ENCODE results near the gene ATXN1.

Gene ATXN1

DNA sequence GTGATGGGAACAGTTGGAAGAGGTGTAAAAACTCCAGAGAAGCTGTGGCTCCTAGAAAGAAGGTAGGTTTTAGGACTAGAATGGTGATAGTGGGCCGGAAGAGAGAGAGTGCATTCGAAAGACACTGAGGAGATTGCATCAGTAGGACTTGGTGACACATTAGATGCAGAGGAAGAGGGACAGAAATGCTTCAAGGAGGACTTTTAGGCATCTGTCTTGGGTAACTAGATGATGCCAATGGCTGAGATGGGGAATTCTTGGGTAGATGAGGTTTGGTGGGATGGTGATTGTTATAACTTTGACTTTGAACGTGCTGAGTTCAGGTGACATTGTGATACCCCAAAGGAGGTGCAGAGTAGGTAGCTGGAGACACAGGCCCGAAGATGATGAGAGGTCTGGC lies 326.4 kb downstream of the ATXN1 start:
- in situ Hi-C loops (cut with MboI; ENCODE audit: low sequenced_read_pairs), result no loop called here

DNA sequence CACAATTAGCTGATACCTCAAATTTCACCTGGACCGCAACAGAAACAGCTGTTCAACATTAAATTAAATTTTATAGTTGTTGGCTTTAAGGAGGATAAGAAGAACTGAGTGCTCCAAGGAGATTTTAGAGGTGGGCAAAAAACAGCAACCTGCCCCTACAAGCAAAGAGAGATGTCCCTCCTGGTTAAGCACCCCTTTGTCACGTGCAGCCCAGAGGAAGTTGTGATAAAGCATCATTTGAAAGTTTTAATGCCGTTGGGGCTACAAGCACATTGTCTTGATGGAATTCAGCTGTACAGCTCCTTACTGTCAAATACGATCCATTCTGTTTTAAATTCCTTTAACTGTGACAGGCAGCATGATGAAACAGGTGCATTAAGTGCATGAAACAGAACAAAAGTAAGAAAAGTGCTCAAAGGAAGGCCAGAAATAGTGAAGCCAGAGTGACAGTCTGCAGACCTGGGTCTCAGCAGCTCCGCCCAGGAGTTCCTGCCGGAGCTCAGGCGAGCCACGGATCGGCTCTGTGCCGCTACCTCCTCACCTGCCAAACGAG lies 327.8 kb downstream of the ATXN1 start:
- in situ Hi-C loops (cut with MboI; ENCODE audit: low sequenced_read_pairs), result no loop called here

DNA sequence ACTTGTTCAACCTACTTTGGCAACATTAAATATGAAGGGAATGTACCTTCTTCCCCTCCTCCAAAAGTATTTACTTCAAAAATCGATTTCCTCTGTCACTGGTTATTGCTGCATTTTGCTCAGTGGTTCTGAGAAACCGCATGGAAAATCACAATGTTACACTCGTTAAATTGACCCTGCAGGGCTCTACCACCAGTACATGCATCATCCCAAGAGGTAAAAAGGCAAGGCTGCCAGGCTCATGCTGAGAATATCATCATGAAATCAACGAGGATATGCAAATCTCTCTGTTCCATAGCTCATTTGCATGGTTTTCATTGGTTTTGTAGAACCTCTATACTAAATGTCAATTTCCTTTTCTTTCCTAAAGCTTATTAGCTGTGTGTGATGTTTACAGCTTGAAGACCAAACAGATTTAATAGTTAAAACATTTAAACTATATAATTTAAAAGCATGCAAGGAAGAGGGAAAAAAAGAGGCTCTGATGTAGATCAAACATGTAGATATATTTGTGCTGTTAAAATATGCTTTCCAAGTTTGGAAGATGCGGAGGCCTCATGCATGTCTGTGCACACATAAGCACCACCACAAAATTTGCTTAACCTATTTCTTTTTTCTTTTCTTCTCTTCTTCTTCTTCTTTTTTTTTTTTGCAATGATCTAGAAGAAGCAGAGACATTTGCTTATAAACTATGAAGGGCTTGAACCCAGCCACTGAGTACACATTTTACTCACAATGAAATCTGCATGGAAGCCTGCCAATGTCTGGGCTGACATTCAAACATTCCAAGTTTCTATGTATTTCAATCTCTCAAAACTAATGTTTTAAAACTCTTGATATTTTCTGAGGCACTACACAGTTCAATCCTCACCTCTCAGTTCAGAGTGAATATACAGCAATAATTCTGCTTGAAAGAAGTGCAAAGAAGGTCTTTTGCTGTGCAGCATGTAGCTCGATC lies 328.9 kb downstream of the ATXN1 start:
- in situ Hi-C loops (cut with MboI; ENCODE audit: low sequenced_read_pairs), result no loop called here

DNA sequence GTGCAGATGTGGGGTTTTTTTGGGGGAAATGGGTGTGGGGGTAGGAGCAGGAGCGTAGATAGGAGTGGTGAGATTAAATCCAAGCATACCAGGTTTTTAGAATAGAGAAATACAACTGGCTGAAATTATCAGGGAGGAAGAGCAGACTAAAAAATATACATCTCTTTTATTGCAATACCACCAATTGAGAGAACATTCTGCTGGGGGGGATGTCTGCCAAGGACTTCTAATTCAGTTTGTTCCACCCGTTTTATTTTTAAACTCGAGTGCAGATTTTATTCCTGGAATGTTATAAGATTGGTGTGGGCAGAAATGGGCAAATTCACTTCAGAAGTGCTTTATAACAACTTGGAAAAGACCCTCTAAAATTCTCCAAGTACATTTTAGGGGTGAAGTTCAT lies 330.2 kb downstream of the ATXN1 start:
- in situ Hi-C loops (cut with MboI; ENCODE audit: low sequenced_read_pairs), result no loop called here

DNA sequence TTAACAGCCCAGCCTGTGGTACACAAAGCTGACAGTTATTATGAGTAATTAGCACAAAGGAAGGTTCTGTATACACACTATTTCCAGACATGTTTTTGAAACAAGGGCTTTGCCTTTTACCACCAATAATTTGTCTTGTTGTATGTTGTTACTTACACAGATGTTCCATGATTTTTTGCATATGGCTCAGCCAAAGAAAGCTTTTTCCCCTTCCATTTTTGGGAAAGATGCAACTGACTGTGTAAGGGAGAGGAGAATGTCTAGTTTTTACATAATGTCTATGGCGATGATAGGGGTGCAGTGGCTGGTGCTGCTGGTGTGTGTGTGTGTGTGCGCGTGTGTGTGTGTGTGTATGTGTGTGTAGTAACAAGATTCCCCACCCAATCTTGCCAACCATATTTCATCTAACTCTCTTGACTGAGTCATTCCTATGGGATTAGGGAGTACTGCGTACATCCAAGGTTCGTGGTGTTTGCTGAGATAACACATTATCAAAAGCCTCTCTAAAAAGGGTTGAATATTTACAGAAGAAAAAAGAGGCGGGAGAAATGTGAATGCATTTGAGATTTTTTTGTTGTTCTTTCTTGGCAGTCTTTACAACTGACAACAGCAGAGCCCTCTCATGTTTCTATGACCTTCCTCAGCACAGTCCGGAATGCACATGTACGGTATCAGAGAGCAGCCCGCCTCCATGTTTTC lies 330.7 kb downstream of the ATXN1 start:
- in situ Hi-C loops (cut with MboI; ENCODE audit: low sequenced_read_pairs), result no loop called here

DNA sequence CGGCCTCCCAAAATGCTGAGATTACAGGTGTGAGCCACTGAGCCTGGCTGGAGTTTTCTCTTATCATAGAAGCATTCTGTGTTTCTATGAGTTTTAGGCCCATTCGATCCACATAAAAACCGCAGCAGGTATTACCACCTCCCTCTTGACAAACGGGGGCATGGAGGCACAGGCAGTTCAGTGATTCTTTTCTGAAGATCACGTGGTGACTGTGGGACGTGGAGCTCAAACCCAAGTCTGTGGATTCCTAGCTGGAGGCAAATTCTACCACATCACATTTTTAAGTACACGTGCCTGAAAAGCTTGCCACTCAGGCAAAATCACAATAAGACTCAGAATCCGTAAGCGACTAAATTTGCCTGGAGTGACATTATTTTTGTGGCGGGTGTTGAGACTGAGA lies 331.6 kb downstream of the ATXN1 start:
- in situ Hi-C loops (cut with MboI; ENCODE audit: low sequenced_read_pairs), result no loop called here

DNA sequence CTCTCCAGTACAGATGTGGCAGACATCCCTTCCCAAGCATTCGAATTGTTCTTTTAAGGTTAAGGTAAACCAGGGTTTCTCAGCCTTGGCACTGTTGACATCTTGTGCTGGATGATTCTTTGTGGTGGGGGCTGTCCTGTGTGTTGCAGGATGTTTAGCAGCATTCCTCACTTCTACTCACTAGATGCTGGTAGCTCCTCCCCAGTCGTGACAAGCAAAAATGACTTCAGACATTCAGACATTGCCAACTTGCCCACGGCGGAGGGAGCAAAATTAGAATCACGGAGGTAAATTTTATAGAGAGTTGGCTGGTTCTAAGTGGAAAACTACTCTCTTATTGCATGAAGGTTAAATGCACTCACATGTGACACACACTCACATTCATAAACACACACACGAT lies 334.1 kb downstream of the ATXN1 start:
- in situ Hi-C loops (cut with MboI; ENCODE audit: low sequenced_read_pairs), result no loop called here

DNA sequence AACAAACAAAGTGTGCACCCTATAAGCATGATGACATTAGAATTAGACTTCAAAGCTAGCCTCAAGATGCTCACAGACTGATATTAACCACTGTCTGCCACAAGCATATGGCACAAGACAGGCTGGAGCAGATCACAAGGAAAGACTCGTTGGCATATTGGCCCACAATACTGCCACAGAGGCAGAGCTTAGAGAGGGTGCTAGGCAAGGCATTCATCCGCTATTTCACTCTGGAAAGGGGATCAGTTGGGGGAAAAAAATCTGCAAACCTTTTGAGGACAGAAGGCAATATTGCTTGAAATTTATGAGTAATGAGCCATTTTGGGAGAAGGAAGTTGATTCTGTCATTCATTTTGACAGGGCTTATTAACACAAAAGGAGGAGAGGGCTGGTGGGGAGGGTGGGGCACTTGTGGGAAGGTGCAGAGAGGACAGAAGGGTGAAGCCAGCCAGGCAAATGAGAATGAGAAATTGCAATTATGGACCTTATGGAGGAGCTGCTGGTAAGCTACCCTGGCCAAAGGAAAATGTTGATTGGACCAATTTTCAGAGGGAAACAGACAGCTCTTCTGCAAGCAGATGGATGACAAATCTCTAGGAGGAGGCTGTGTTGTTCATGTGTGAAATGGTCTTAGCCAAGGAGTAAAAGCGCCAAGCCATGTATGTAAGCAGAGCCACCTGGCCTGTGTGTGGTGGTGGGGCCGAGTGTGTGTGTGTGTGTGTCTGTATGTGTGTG lies 335.2 kb downstream of the ATXN1 start:
- in situ Hi-C loops (cut with MboI; ENCODE audit: low sequenced_read_pairs), result no loop called here

DNA sequence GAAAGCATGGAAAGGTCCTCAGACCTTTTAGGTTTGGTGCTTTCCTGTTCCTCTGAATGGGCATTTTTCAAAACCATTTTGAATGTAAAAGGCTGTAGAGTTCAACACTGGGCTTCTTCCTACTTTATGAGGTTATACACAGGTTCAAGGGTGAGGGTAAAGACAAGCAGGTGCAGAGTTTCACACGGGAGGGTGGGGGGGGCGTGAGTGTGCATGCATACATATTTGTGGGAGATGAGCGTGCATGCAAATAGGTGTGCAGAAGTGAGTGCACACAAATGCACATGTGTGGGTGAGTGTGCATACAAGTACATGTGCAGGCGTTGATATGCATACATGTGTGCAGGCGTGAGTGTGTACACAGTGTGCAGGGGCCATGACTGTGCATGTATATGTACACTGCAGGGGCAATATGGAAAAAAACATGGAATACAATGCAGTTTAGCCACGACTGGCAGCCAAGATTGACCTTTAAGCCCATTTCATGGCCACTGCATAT lies 339.7 kb downstream of the ATXN1 start:
- in situ Hi-C loops (cut with MboI; ENCODE audit: low sequenced_read_pairs), result no loop called here

DNA sequence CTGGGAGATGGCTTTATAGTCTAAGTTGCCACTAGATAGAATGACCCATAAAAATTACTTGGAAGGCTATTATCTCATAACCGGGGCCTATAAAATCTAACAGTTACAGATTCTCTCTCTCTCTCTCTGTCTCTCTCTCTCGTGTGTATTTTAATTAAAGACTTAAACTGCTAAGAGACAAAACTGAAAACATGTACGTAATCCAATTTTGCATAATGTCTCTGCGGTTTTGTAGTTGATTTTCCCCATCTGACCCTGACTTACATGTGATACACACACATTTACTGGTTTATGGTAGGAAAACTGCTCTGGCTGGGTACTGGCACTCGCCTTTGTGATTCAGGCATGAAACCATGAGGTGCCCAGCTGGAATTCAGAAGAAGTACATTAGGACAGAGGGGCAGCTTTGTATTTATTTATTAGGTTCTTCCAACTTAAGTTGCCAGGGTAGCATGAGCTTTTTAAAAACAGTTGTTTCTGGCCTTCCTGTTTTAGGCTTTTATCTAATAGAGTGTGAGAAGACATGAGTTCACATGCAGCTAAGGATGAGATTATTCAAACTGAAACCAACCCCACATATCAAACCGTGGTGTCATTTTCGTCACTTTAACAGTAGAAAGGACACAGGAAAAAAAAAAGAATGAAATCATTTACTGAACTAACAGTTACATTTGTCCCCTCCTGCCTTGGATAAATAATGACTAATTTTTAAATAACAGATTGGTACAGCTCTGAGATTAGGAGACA lies 340.4 kb downstream of the ATXN1 start:
- in situ Hi-C loops (cut with MboI; ENCODE audit: low sequenced_read_pairs), result no loop called here

DNA sequence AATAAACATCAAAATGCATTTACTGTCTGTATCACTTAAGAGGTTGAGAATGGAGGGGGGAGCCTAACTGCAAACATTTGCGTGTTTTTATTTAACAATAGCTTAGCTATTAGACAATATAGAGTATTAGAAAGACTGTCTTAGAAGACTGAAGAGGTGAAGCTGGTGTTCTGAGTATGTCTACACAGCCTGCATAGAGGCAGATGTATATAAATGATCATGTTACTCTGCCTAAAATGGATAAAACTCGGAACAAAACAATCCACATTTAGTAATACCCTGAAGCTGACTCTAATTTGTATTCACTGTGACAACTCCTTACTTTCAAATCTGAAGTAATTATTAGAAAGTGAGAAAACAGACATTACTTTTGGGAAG lies 340.9 kb downstream of the ATXN1 start:
- in situ Hi-C loops (cut with MboI; ENCODE audit: low sequenced_read_pairs), result no loop called here

DNA sequence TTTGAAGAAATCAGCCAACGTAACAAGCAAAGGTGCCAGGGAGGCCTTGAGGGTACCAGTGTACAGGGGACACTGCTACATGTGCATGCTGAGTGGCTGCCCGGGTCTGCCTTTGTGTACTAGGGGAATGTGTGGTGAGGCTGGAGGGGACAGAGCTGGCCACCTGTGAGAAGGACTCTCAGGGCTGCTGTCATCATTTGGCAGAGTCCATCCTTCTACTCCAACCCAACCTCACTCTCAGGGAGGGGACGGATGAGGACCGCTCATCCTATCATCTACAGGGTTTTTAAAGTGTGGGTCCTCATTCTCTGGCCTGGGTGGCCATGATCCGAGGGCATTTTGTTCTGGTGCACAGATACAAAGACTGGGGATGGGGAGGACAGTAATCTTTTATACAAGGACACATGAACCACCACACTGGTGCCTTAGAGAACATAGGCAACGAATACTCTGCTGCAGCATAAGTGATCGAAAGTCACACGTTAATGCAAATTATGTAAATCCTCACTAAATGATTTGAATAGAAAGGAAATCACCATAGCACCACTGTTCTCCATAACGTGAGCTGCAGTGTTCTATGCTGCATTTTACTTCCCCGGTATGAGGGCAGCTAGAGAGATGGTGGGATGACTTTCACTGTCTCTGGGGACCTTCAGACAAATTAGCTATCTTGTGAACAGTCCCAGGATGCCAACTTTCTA lies 341.5 kb downstream of the ATXN1 start:
- in situ Hi-C loops (cut with MboI; ENCODE audit: low sequenced_read_pairs), result no loop called here

DNA sequence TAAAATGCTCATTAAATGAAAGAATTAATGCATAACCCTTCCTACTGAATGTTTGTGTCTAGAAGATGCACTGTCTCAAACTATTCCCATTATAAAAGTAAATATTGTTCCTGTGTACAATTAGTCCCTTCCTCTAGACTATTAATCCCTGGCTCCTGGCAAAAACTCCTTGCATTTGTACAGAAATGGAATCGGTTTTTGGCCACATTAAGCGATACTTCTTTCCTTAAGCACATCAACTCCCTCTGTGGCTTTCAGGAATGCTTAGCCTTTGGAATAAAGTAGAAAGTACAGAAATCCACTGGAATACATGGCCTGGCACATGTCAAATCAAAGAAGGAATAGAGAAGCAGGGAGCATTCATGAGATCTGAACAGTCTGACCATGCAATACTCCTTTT lies 343.1 kb downstream of the ATXN1 start:
- in situ Hi-C loops (cut with MboI; ENCODE audit: low sequenced_read_pairs), result no loop called here

DNA sequence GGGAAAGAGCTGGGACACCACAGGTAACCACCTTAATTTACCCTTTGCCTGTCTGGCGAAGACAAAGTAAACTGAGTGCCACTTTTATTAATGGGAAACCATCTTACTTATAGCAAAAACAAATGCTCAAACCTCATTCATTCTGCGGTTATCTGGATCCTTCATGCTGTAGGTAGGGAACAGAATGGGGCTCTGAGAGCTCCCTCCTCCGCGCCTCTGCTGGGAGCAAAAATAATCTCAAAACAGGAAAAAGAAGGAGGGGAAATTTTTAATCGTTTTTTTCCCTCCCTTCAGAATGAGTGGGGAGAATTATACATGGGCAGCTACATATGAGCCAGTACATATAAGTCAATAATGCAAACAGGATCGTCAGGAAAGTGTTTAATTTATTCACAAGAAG lies 345.6 kb downstream of the ATXN1 start:
- in situ Hi-C loops (cut with MboI; ENCODE audit: low sequenced_read_pairs), result no loop called here

DNA sequence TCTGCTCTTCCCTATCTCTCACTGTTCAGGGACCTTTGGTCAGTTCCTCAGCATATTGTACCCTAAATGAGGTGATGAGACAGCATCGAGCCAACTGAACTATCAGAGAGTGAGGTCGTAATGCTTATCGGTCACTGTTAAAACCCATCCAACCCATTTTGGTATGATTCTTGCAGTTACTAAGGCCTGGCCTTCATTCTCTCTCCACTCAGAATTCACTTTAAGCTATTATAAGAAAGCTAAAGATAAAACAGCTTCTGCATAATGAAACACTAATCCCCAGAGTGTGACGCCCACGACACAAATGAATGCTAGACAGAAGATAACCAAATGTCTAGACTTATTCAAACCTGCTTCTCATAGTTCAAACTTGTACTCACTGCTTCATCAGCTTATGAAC lies 347.1 kb downstream of the ATXN1 start:
- in situ Hi-C loops (cut with MboI; ENCODE audit: low sequenced_read_pairs), result no loop called here

DNA sequence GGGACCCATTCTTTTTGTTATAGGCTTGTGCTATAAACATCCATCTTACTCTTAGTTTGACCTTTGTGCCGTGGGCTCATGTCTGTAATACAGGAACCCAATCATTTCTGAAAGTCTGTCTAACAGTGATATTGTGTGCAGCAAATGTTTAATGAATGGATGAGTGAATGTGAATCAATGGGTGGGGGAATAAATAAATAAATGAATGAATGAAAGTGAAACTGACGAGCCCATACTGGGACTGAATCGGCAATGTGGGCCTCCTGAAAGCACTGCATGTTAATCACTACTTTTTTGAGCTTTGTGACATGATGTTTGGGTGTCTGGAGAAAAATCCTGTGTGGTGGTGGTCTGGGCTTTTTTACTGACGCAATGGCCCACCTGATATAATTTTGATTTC lies 347.9 kb downstream of the ATXN1 start:
- in situ Hi-C loops (cut with MboI; ENCODE audit: low sequenced_read_pairs), result no loop called here

DNA sequence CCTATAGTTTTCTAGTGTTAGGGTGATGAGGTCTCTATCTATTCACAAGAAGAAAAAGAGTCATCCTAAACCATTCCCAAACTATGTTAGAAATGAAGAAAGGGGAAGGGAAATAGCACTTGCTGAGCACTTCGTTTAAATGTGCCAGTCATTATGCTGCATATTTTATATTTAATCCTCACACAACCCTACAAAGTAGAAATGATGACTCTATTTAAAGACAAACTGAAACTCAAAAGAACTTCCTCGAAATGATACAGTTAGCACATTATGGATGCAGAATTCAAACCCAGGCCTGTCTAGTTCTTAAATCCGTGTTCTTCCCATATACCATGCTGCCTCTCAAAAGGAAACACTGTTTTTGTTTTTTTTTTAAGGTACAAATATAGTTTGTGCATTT lies 348.3 kb downstream of the ATXN1 start:
- in situ Hi-C loops (cut with MboI; ENCODE audit: low sequenced_read_pairs), result no loop called here

DNA sequence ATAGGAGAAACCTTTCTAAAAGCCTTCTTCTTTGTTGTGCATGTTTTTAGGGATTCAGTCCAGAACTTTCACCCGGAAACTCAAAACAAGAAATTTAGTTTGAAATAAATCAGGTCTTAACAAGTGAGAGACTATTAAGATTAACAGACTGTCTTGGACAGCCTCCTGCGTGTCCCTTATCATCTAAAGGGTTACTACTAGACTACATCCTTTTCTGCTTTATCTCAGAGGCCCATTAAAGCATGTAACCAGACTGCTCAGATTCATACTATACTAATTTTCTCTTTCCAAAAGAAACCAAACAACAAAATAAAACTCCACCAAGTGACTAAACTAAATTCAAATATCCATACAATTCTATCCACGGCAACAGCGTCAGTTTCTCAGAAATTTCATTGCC lies 349.1 kb downstream of the ATXN1 start:
- in situ Hi-C loops (cut with MboI; ENCODE audit: low sequenced_read_pairs), result no loop called here

DNA sequence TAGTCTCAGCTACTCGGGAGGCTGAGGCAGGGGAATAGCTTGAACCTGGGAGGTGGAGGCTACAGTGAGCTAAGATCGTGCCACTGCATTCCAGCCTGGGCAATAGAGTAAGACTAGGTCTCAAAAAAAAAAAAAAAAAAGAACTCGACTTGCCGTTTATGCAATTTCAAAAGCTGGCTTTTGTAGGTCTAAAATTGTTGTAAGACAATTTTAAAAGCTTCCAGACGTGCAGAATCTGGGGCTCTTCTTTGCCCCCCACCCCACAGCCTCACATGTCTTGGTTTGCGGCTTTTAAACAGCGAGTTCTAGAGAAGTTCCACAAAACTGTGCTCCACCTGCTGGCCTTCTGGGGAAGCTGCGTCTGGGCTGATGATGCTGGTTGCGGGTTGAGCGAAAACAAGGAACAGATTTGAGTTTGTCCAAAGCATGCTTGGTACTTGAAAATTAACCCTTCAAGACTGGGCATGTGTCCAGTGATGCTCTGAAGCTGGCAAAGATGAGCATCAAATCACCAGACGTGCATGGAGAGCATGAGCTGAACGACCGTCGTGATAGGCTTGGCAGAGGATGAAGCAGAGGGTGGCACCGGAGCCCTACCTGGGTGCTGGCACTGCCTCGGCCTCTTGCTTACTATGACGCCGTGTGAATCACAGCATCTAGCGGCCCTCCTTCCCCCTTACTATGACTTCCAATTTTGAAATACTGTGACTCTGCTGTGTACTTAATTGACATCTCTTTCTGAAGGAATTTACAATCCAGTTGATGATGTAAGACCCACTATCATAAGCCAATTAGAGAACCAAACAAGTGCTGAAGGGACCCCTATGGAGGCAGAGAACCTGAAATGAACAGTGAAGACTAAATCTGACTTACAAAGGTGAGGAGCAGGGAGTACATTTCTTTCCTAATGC lies 351.5 kb downstream of the ATXN1 start:
- in situ Hi-C loops (cut with MboI; ENCODE audit: low sequenced_read_pairs), result loop anchor here (10.0 kb wide), 1 partner anchor 75 kb away; no protein-coding TSS in a partner anchor

Measured in HL-60/S4 treated with phorbol 12-myristate 13-acetate at 8.2 ng/mL for 4 days and 3 days (cell line).